T-helper 17 cell (primary cell): ENCODE results near the gene SLC25A21. TPM values are rescaled to one million over a fixed set of nuclear protein-coding genes. Genes with fewer than 3 reads are reported as not detected.

Experiments
- ATAC-seq: fragments of 150-1000 bp; cut with Tn5 transposase; 2 replicates; pipeline ENCODE4 v1.10.0; 2021; ENCODE audit warnings: mild to moderate bottlenecking, moderate library complexity
- DNase-seq, 3 donors: peaks; one replicate each; pipeline versions ENCODE4 v3.0.0 to v3.0.0-alpha.2; 2020 to 2021
- H3K9me3 ChIP-seq: one replicate; pipeline ENCODE4 v1.7.0; 2013; ENCODE audit warnings: low read length, mild to moderate bottlenecking; ENCODE audit not compliant: control insufficient read depth, poor library complexity, severe bottlenecking
- H3K27ac Mint-ChIP-seq: one replicate; pipeline ENCODE4 v1.8.0; 2022; ENCODE audit warnings: mild to moderate bottlenecking, moderate library complexity, mixed read lengths
- H3K27me3 Mint-ChIP-seq: one replicate; pipeline ENCODE4 v1.8.0; 2022; ENCODE audit warnings: mixed read lengths
- H3K36me3 Mint-ChIP-seq: one replicate; pipeline ENCODE4 v1.8.0; 2022; ENCODE audit warnings: low read depth, mixed read lengths
- H3K4me1 Mint-ChIP-seq: one replicate; pipeline ENCODE4 v1.8.0; 2022; ENCODE audit warnings: mild to moderate bottlenecking, mixed read lengths
- H3K4me3 Mint-ChIP-seq: one replicate; pipeline ENCODE4 v1.8.0; 2022; ENCODE audit warnings: mild to moderate bottlenecking, moderate library complexity, mixed read lengths
- total RNA-seq, 4 donors: library from RNA in 2 of 4; stranded (reverse) in 2 of 4; gene quantifications; one replicate each; pipeline ENCODE4 v1.2.3 and lab custom pipeline; 2022 to 2026

SLC25A21 gene
- total RNA-seq, 2 donors from 2014 or later, result not detected

- DNase-seq (no peak), ATAC-seq (no peak)
- H3K4me1 Mint-ChIP-seq, result no peaks in the 10 kb centered on the region
- H3K9me3 ChIP-seq, result no peaks in the 10 kb centered on the region
- no peaks in the 10 kb centered on the region for H3K27me3 Mint-ChIP-seq
- no peaks in the 10 kb centered on the region for H3K36me3 Mint-ChIP-seq
- no peak overlapping the region for H3K4me3 Mint-ChIP-seq
- no peak overlapping the region for H3K27ac Mint-ChIP-seq
These were observed 115.9 kb downstream of the SLC25A21 start for GRCh38 chr14:37056473-37056872.

- Mint-ChIP-seq H3K27ac (no peak overlapping the region), H3K4me3 (no peak overlapping the region), H3K27me3 (no peaks in the 10 kb centered on the region), H3K4me1 (no peaks in the 10 kb centered on the region), H3K36me3 (no peaks in the 10 kb centered on the region)
- no peak for DNase-seq
- no peaks in the 10 kb centered on the region for H3K9me3 ChIP-seq
- ATAC-seq, result no peak
These were observed 117.5 kb downstream of the SLC25A21 start for GRCh38 chr14:37054869-37055268.

- no peaks in the 10 kb centered on the region for H3K36me3 Mint-ChIP-seq
- no peak overlapping the region for H3K4me3 Mint-ChIP-seq
- no peaks in the 10 kb centered on the region for H3K4me1 Mint-ChIP-seq
- DNase-seq (no peak), ATAC-seq (no peak)
- H3K27ac Mint-ChIP-seq, result no peak overlapping the region
- no peaks in the 10 kb centered on the region for H3K9me3 ChIP-seq
- H3K27me3 Mint-ChIP-seq, result no peaks in the 10 kb centered on the region
These were observed 118.3 kb downstream of the SLC25A21 start for GRCh38 chr14:37054144-37054543.

- Mint-ChIP-seq H3K27ac (no peak overlapping the region), H3K36me3 (no peaks in the 10 kb centered on the region), H3K4me3 (no peak overlapping the region), H3K4me1 (no peaks in the 10 kb centered on the region), H3K27me3 (no peaks in the 10 kb centered on the region)
- no peak for DNase-seq
- no peaks in the 10 kb centered on the region for H3K9me3 ChIP-seq
- no peak for ATAC-seq
These were observed 120.7 kb downstream of the SLC25A21 start for GRCh38 chr14:37051680-37052079.

- no peaks in the 10 kb centered on the region for H3K9me3 ChIP-seq
- ATAC-seq (no peak), DNase-seq (no peak)
- Mint-ChIP-seq H3K27ac (no peak overlapping the region), H3K36me3 (no peaks in the 10 kb centered on the region), H3K4me3 (no peak overlapping the region), H3K27me3 (no peaks in the 10 kb centered on the region), H3K4me1 (no peaks in the 10 kb centered on the region)
These were observed 121.3 kb downstream of the SLC25A21 start for GRCh38 chr14:37051153-37051552.

GRCh38 chr14:37048666-37049071, 123.7 kb downstream of the SLC25A21 start:
- Mint-ChIP-seq H3K27me3 (no peaks in the 10 kb centered on the region), H3K36me3 (no peaks in the 10 kb centered on the region), H3K4me1 (no peaks in the 10 kb centered on the region), H3K4me3 (no peak overlapping the region), H3K27ac (no peak overlapping the region)
- H3K9me3 ChIP-seq, result no peaks in the 10 kb centered on the region
- ATAC-seq, result no peak
- DNase-seq, result no peak

- DNase-seq, result no peak
- H3K4me3 Mint-ChIP-seq, result no peak overlapping the region
- no peak for ATAC-seq
- H3K9me3 ChIP-seq, result no peaks in the 10 kb centered on the region
- H3K27me3 Mint-ChIP-seq, result no peaks in the 10 kb centered on the region
- no peak overlapping the region for H3K27ac Mint-ChIP-seq
- no peaks in the 10 kb centered on the region for H3K4me1 Mint-ChIP-seq
- H3K36me3 Mint-ChIP-seq, result no peaks in the 10 kb centered on the region
These were observed 124.4 kb downstream of the SLC25A21 start for GRCh38 chr14:37047996-37048395.

GRCh38 chr14:37047226-37047625, 125.2 kb downstream of the SLC25A21 start:
- no peak overlapping the region for H3K27ac Mint-ChIP-seq
- no peaks in the 10 kb centered on the region for H3K27me3 Mint-ChIP-seq
- no peaks in the 10 kb centered on the region for H3K4me1 Mint-ChIP-seq
- DNase-seq (no peak), ATAC-seq (no peak)
- H3K9me3 ChIP-seq, result no peaks in the 10 kb centered on the region
- no peaks in the 10 kb centered on the region for H3K36me3 Mint-ChIP-seq
- no peak overlapping the region for H3K4me3 Mint-ChIP-seq

- no peak for ATAC-seq
- H3K36me3 Mint-ChIP-seq, result no peaks in the 10 kb centered on the region
- H3K27me3 Mint-ChIP-seq, result no peaks in the 10 kb centered on the region
- H3K27ac Mint-ChIP-seq, result no peak overlapping the region
- DNase-seq, result no peak
- no peaks in the 10 kb centered on the region for H3K4me1 Mint-ChIP-seq
- no peaks in the 10 kb centered on the region for H3K9me3 ChIP-seq
- no peak overlapping the region for H3K4me3 Mint-ChIP-seq
These were observed 125.6 kb downstream of the SLC25A21 start for GRCh38 chr14:37046815-37047214.

GRCh38 chr14:37045340-37046061, 126.9 kb downstream of the SLC25A21 start:
- ATAC-seq, result no peak
- H3K27me3 Mint-ChIP-seq, result no peaks in the 10 kb centered on the region
- DNase-seq, result no peak
- no peaks in the 10 kb centered on the region for H3K9me3 ChIP-seq
- H3K4me3 Mint-ChIP-seq, result no peak overlapping the region
- H3K36me3 Mint-ChIP-seq, result no peaks in the 10 kb centered on the region
- no peak overlapping the region for H3K27ac Mint-ChIP-seq
- no peaks in the 10 kb centered on the region for H3K4me1 Mint-ChIP-seq

GRCh38 chr14:37037636-37038387, 134.6 kb downstream of the SLC25A21 start:
- DNase-seq (no peak), ATAC-seq (no peak)
- Mint-ChIP-seq H3K4me3 (no peak overlapping the region), H3K4me1 (no peaks in the 10 kb centered on the region), H3K36me3 (no peaks in the 10 kb centered on the region), H3K27ac (no peak overlapping the region), H3K27me3 (no peaks in the 10 kb centered on the region)
- H3K9me3 ChIP-seq, result no peaks in the 10 kb centered on the region

- Mint-ChIP-seq H3K27ac (no peak overlapping the region), H3K36me3 (no peaks in the 10 kb centered on the region), H3K4me3 (no peak overlapping the region), H3K27me3 (no peaks in the 10 kb centered on the region), H3K4me1 (no peaks in the 10 kb centered on the region)
- H3K9me3 ChIP-seq, result no peaks in the 10 kb centered on the region
- ATAC-seq (no peak), DNase-seq (no peak)
These were observed 135.6 kb downstream of the SLC25A21 start for GRCh38 chr14:37036669-37037341.

GRCh38 chr14:37035401-37035800, 137.0 kb downstream of the SLC25A21 start:
- no peaks in the 10 kb centered on the region for H3K36me3 Mint-ChIP-seq
- ATAC-seq, result no peak
- no peak overlapping the region for H3K27ac Mint-ChIP-seq

More at GRCh38 chr14:37035401-37035800, 137.0 kb downstream of the SLC25A21 start:
- no peaks in the 10 kb centered on the region for H3K9me3 ChIP-seq
- DNase-seq, result no peak
- Mint-ChIP-seq H3K4me1 (no peaks in the 10 kb centered on the region), H3K27me3 (no peaks in the 10 kb centered on the region), H3K4me3 (no peak overlapping the region)
